HL-60 (cell line): ENCODE results near the gene SLC46A1.

Experiments used
- CTCF ChIP-seq: IDR thresholded peaks from one replicate; pipeline ENCODE4 v1.5.1; 2011; ENCODE audit warnings: low read length, control low read depth, inconsistent platforms; ENCODE audit not compliant: insufficient read depth
- POLR2AphosphoS5 ChIP-seq: IDR thresholded peaks from 2 replicates; pipeline ENCODE4 v1.6.1; 2012; ENCODE audit warnings: low read depth

- TF ChIP-seq CTCF (no peak), POLR2AphosphoS5 (no peak)
Observed at GRCh38 chr17:28413804-28414203, 7.8 kb upstream of the SLC46A1 start.
